ENCODE measurements around the gene AMPH.

The AMPH gene

DNA sequence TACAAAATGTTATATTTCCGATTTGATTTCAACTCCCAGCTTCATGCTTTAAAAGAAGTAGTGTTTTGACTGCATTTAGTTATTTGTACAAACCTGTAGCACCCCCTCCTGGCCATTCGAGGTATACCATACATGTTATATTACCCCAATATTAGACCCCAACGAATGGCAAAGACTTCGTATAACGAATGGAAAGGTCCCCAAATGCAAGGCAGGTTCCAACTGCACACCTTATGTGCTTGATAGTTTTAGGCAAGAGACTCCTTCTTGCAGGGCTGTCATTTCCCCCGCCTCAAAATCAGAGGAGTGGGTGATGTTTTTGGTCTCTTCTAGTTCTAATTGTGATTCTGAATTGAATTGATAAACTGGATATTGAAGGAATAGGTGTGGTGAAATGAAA is 256.7 kb downstream of the AMPH start:
- H3K27me3 ChIP-seq (ENCODE audit: control insufficient read depth, insufficient read depth, low read length) = no peaks in the 10 kb centered on the region
- H3K79me2 ChIP-seq = no peaks in the 10 kb centered on the region
- no peak overlapping the region for H3K4me3 ChIP-seq (ENCODE audit: low read depth, low read length)
- TF ChIP-seq, protein P1, sequence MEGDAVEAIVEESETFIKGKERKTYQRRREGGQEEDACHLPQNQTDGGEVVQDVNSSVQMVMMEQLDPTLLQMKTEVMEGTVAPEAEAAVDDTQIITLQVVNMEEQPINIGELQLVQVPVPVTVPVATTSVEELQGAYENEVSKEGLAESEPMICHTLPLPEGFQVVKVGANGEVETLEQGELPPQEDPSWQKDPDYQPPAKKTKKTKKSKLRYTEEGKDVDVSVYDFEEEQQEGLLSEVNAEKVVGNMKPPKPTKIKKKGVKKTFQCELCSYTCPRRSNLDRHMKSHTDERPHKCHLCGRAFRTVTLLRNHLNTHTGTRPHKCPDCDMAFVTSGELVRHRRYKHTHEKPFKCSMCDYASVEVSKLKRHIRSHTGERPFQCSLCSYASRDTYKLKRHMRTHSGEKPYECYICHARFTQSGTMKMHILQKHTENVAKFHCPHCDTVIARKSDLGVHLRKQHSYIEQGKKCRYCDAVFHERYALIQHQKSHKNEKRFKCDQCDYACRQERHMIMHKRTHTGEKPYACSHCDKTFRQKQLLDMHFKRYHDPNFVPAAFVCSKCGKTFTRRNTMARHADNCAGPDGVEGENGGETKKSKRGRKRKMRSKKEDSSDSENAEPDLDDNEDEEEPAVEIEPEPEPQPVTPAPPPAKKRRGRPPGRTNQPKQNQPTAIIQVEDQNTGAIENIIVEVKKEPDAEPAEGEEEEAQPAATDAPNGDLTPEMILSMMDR (IDR thresholded peaks at IDR 0.05) = peak; percentile 41
- H3K4me1 ChIP-seq = no peaks in the 10 kb centered on the region
- H3K9me3 ChIP-seq (ENCODE audit: control insufficient read depth, low read length) = no peaks in the 10 kb centered on the region
- H2AFZ ChIP-seq = no peak overlapping the region
- no peak overlapping the region for H3K4me2 ChIP-seq (ENCODE audit: low read length)
- H3K27ac ChIP-seq = no peak overlapping the region
- no peaks in the 10 kb centered on the region for H3K36me3 ChIP-seq (ENCODE audit: control insufficient read depth, insufficient read depth, low read length)
- H3K9ac ChIP-seq = no peak overlapping the region

GRCh38 chr7:38373155-38373554 is 258.0 kb downstream of the AMPH start:
- H3K9me3 ChIP-seq (ENCODE audit: control insufficient read depth, low read length) = no peaks in the 10 kb centered on the region
- no peak overlapping the region for H3K4me3 ChIP-seq (ENCODE audit: low read depth, low read length)
- no peak overlapping the region for H3K4me2 ChIP-seq (ENCODE audit: low read length)
- TF ChIP-seq, protein P1 (IDR thresholded peaks at IDR 0.05) = no peak
- H3K4me1 ChIP-seq = no peaks in the 10 kb centered on the region
- peak overlapping the region; percentile 16 for H3K27ac ChIP-seq
- no peaks in the 10 kb centered on the region for H3K36me3 ChIP-seq (ENCODE audit: control insufficient read depth, insufficient read depth, low read length)
- H3K9ac ChIP-seq = no peak overlapping the region
- no peak overlapping the region for H2AFZ ChIP-seq
- no peaks in the 10 kb centered on the region for H3K27me3 ChIP-seq (ENCODE audit: control insufficient read depth, insufficient read depth, low read length)
- H3K79me2 ChIP-seq = no peaks in the 10 kb centered on the region

DNA sequence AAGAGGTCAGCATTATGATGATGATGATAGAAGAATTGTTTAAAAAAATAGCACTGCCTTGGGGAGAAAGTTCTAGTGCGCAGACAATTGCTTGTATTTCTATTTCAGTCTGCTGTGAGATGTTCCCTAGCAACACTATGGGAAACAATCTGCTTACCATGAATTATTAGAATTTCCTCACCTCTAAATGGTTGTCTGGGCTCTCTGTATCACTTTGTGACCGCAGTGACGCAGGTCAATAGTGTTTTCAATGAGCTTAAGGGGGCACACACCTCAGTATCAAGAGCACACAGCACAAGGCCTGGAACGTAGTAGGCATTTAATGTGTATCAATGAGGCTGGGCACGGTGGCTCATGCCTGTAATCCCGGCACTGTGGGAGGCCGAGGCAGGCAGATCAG is 258.9 kb downstream of the AMPH start:
- H3K27ac ChIP-seq = no peak overlapping the region
- H3K36me3 ChIP-seq (ENCODE audit: control insufficient read depth, insufficient read depth, low read length) = no peaks in the 10 kb centered on the region
- no peaks in the 10 kb centered on the region for H3K27me3 ChIP-seq (ENCODE audit: control insufficient read depth, insufficient read depth, low read length)
- H3K4me1 ChIP-seq = no peaks in the 10 kb centered on the region
- no peaks in the 10 kb centered on the region for H3K79me2 ChIP-seq
- no peaks in the 10 kb centered on the region for H3K9me3 ChIP-seq (ENCODE audit: control insufficient read depth, low read length)
- TF ChIP-seq, protein P1 (IDR thresholded peaks at IDR 0.05) = no peak
- no peak overlapping the region for H3K9ac ChIP-seq
- no peak overlapping the region for H2AFZ ChIP-seq
- no peak overlapping the region for H3K4me3 ChIP-seq (ENCODE audit: low read depth, low read length)
- no peak overlapping the region for H3K4me2 ChIP-seq (ENCODE audit: low read length)

GRCh38 chr7:38369816-38370493 is 261.2 kb downstream of the AMPH start:
- H3K9ac ChIP-seq = no peak overlapping the region
- no peaks in the 10 kb centered on the region for H3K9me3 ChIP-seq (ENCODE audit: control insufficient read depth, low read length)
- H3K27ac ChIP-seq = peak overlapping the region; percentile 46

More at GRCh38 chr7:38369816-38370493, 261.2 kb downstream of the AMPH start:
- Histone ChIP-seq H3K27me3 (ENCODE audit: control insufficient read depth, insufficient read depth, low read length) (no peaks in the 10 kb centered on the region), H2AFZ (peak overlapping the region; percentile 72), H3K36me3 (ENCODE audit: control insufficient read depth, insufficient read depth, low read length) (no peaks in the 10 kb centered on the region), H3K4me1 (no peaks in the 10 kb centered on the region), H3K4me3 (ENCODE audit: low read depth, low read length) (peak overlapping the region; percentile 31), H3K4me2 (ENCODE audit: low read length) (peak overlapping the region; percentile 60), H3K79me2 (no peaks in the 10 kb centered on the region)
- TF ChIP-seq, protein P1 (IDR thresholded peaks at IDR 0.05) = peak; percentile 82

All from parathyroid adenoma (tissue), 2 donors.